HG02623 (cell line): ENCODE results near the gene TRUB2.
"Not testable (repeated sequence)": the region's sequence is repeated elsewhere in the genome, so short reads cannot be mapped to it uniquely, and the experiment has no call there.

Experiments
- ATAC-seq: cut with Tn5 transposase; IDR thresholded peaks from one replicate; pipeline ENCODE4 v1.9.1; 2021; ENCODE audit warnings: moderate library complexity; ENCODE audit not compliant: unreplicated experiment

The TRUB2 gene

DNA sequence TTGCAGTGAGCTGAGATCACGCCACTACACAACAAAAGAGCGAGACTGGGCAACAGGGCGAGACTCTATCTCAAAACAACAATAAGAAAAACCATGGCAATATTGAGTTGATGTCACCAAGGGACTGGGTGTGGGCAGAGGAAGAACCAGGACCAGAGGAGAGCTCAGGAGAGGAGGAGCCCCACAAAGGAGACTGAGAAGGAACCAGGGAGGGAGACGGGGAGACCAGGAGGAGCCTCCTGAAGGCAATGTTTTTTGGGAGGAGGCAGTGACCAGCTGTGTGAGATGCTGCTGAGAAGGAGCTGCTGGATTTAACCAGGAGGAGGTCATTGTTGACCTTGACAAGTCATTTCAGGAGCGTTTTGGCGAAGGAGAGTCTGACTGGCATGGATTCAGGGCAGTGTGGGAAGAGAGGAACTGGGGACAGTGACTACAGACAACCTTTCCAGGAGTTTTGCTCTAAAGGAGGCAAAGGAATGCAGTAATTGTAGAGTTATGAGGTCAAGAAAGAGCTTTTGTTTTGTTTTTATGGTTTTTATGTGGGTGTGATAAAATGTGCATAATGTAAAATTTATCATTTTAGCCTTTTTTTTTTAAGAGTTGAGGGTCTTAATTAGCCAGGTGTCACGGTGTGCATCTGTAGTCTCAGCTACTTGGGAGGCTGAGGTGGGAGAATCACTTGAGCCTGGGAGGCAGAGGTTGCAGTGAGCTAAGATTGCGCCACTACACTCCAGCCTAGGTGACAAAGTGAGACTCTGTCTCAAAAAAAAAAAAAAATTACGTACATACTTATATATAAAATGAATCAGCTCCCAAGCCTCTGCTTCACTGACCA lies 17.9 kb downstream of the TRUB2 start:
- ATAC-seq = no peak

DNA sequence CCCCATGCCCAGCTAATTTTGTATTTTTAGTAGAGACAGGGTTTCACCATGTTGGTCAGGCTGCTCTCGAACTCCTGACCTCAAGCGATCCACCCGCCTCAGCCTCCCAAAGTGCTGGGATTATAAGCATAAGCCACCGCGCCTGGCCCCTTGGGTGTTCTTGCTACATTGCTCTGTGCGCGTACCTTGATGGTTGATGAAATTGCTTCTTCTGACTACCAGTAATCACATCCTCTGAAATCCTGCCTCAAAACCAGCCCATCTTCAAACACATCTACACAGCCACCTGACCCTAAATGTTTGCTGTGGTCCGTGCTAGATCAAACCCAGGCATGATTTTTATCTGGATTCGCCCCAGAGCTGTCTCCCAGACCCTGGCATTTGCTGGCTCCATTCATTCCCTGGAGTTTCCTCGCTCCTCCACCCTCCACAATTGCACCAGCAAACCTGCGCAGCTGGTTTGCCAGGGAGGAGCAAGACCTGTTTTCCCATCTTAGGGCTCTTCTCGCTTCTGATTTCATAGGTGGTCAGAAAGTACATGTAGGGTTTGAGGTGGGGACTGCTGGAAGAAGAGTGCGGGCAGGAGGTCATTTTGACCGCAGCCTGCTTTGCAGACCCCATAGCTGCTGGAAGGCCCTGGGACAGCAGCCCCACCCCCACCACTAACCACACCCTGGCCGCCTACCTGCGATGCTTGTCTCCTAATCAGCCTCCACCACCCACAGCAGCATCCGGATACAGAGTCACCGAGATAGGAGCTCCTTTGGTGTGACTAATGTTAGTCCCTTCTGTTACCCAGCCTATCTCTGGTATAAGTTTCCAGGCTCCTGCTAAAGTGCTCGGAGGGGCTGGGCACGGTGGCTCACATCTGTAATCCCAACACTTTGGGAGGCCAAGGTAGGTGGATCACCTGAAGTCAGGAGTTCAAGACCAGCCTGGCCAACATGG lies 23.4 kb downstream of the TRUB2 start:
- no peak for ATAC-seq

DNA sequence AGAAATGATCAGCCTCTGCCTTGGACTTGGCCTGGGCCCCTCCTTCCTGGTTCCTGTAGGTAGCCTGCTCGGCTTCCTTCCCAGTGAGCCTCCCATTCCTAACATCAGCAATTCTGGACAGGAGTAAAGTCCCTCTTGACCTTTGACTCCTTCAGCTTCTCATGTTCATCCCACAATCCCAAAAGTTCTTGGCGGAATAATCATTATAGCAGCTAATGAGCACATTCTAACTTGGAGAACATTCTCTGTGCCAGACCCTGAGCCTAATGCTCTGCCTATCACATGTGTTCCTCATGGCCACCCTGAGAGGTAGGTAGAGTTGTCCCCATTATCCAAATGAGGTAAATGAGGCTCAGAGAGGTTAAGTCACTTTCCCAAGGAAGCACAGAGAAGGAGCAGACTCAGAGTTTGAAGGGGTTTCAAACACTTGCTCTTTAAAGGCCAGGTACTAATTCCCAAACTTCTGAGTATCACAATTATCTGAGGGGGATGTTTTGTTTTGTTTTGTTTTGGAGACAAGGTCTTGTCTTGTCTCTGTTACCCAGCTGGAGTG lies 24.9 kb downstream of the TRUB2 start:
- no peak for ATAC-seq

DNA sequence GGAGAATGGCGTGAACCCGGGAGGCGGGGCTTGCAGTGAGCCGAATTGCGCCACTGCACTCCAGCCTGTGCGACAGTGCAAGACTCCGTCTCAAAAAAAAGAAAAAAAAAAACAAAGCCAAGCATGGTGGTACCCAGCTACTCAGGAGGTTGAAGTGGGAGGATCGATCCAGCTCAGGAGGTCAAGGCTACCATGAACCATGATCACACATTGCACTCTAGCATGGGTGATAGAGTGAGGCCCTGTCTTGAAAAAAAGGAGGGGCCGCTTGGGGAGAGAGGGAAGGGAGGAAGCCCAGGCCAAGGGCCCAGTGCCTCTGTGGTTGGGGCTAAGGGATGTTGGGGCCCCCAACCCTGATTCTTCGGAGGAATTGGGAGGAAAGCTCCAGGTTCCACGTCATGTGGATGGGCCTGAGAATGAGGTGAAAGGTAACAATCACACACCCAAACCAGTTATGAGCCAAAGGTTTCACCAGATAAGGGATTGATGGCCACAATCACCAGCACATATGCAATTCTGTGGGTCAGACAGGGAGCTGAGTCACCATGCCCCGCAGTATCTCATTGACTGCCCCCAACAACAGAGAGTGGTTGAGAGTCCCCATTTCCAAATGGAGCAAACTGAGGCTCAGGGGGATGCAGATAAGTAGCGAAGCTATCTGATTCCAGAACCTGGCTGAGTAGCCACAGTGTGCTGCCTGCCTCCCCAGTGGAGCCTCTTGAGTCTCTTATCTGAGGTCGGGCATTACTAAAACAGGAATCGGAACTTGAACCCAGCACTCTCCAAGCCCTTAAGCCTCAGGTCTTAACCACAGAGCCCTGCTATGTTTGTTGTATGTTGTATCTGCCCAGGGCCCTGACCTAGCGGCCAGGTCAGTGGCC lies 25.7 kb downstream of the TRUB2 start:
- ATAC-seq = no peak

DNA sequence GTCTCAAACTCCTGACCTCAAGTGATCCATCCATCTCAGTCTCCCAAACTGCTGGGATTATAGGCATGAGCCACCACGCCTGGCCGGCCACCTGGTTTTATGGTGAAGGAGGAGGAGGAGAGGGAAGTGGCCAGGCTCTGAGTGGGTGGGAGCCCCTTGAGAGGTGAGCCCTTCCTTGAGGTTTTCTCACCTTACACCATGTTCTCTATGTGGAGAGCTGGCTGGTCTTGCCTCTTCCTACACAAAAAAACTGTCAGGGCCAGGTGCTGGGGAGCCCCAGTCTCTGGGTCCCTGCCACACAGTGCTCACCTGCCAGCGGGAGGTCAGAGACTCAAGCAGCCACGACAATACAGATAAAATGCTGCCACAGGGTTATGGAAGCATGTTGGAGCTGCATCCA lies 28.1 kb downstream of the TRUB2 start:
- ATAC-seq = no peak

DNA sequence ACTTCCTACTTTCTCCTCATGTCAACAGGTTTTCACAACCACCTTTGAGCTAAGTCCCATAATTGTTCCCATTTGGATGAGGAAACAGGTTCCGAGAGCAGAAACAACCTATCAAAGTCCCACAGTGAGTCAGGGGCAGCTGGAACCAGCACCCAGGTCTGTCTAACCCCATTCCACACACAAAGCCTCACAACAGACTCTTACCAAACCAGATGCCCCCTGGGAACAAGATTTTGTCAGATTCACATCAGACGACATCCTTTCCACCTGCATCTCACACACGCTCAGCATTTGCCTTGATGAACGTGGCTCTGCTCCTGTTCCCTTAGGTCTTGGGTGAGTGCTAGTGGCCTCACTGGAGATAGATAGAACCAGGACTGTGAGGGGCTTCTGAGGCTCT lies 29.2 kb downstream of the TRUB2 start:
- no peak for ATAC-seq

DNA sequence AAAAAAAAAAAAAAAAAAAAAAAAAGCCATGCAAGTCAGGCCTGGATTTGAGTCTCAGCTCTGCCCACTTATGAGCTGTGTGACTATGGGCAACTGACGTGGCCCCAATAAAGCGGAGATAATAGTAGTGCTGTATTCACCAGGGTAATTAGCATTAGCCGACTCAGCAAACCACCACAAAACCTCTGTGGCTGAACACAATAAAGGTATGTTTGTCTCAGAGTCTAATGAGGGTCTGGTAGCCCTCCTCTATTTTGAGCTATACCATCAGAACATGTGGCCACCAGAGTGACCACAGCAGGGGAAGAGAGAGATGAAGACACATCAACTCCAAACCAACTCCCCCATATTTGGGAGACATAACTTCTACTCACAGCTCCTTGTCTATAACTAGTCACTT lies 30.2 kb downstream of the TRUB2 start:
- no peak for ATAC-seq

DNA sequence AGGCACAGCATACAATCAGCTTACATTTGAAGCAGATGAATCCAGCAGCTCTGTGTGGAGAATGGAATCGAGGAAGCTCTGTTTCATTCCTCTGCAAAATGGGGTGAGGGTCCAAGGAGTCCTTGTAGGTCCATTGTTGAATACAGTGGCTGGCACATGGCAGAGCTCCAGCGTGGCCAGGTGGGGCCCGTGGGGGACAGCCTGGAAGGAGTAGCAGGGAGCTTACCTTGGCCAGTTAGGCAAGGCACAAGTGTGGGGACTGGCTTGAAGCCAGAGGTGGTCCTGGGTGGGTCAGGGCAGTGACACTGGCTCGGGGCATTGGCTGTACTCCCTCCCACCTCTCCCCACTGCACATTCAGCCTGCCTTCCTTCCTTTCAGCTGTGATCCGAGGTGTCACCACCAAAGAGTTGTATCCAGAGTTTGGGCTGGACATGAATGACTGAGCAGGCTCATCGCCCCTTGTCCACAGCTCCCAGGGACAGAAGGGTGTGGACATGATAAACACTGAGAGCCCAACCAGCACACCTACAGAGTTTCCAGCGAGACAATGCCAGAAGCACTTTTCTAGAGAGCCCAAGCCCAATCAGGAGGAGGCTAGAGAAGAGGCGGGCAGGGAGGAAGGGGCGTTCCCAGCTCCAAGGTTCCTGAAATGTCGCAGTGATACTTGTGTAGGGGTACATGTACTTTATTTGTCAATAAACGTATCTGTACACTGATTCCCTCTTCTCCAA lies 33.8 kb downstream of the TRUB2 start:
- no peak for ATAC-seq

DNA sequence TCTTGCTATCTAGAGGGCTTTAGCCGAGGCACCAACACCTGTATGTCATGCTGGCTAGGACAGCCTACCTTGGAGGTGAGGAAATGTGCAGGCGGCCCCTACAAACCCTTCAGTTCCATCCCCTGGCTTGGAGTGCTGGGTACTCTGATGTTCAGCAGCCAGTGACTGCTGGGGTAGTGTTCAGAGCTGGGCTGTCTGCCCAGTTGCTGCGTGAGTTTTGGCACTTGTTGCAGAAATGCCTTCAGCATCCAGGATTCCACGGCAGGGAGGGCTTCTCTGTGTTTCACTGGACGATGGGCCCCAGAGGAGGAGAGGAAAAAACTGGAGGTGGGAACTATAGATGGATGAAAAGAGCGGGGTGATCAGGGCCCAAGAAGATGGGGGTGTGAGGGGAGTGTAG lies 35.8 kb downstream of the TRUB2 start:
- no peak for ATAC-seq

DNA sequence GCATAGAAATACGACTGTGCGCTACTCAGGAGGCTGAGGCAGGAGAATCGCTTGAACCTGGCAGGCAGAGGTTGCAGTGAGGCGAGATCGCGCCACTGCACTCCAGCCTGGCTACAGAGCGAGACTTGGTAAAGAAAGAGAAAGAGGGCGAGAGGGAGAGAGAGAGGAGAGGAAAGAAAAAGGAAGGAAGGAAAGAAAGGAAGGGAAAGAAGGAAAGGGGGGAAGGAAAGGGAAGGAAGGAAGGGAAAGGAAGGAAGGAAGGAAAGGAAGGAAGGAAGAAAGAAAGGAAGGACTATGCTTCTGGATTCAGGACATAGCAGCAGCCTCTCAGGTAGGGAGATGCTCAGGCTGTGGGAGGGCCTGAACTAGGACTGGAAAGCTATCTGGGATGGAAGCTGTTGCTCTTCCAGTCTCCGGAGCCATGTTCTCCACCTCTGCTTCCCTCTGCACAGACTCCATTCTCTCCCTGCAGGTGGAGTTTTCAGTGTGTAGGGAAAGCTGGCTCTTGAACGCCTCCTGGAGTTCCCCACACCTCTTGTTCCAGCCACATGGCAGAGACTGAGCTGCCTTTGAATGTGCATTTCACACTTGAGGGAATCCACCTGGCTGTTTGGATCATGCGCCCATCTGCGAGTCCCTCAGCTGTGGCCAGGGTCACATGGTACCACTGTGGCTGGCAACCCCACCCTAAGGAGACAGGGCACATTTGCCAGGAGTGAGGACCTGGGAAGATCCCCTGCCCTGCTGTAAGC lies 37.0 kb downstream of the TRUB2 start:
- no peak for ATAC-seq

DNA sequence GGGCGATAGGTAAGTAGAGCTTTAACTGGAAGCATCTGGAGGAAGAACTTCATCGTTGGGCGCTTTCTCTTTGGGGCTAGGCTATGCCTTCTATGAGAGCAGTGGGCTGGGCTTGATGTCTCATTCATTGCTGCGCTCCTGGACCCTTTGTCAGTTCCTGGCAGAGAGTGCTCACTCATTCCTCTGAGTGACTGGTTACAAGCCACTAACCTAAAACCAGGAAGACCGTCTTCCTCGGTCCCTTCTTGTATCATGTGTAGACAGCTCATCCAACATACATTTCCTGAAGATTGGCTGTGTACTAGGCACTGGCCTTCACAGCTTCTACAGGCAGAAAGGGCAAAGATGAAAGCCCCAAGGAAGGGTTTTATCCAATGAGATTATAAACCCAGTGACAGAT lies 39.7 kb downstream of the TRUB2 start:
- no peak for ATAC-seq

DNA sequence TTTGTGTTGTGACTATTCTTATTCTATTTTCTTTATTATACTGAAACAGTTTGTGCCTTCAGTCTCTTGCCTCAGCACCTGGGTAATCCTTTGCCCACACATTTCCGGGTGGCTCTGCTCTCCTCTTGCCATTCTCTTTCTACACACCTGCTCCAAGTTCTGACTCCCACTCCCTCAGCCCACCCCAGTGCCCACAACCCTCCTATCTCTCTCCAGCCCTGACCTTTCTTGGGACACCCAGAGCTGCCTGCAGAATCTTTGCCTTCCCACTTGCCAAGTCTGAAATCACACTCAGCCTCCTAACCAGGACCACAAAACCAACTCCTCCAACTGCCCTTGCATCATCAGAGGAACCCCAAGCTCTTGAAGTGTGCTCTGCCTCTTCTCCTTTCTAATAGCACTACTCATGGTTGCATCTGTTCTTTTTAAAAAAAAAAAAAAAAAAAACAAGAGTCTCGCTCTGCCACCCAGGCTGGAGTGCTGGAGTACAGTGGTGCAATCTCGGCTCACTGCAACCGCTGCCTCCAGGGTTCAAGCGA lies 42.1 kb downstream of the TRUB2 start:
- no peak for ATAC-seq

DNA sequence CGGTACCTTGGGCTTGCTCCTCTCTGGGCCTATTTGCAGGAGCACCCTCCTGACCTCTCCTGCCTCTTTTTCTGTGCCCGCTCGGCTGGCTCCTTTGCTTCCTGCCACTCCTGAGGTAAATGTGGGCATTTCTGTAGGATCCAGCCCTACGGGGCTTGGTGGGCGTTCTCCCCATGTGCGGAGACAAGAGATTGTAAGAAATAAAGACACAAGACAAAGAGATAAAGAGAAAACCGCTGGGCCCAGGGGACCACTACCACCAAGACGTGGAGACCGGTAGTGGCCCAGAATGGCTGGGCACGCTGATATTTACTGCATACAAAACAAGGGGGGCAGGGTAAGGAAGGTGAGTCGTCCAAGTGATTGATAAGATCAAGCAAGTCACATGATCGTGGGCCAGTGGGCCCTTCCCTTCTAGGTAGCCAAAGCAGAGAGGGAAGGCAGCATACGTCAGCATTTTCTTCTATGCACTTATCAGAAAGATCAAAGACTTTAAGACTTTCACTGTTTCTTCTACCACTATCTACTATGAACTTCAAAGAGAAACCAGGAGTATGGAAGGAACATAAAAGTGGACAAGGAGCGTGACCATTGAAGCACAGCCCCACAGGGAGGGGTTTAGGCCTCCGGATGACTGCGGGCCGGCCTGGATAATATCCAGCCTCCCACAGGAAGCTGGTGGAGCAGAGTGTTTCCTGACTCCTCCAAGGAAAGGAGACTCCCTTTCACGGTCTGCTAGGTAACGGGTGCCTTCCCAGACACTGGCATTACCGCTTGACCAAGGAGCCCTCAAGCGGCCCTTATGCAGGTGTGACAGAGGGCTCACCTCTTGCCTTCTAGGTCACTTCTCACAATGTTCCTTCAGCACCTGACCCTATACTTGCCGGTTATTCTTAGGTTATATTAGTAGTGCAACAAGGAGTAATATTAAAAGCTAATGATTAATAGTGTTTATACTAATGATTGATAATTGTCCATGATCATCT lies 42.9 kb downstream of the TRUB2 start:
- not testable (repeated sequence) for ATAC-seq

DNA sequence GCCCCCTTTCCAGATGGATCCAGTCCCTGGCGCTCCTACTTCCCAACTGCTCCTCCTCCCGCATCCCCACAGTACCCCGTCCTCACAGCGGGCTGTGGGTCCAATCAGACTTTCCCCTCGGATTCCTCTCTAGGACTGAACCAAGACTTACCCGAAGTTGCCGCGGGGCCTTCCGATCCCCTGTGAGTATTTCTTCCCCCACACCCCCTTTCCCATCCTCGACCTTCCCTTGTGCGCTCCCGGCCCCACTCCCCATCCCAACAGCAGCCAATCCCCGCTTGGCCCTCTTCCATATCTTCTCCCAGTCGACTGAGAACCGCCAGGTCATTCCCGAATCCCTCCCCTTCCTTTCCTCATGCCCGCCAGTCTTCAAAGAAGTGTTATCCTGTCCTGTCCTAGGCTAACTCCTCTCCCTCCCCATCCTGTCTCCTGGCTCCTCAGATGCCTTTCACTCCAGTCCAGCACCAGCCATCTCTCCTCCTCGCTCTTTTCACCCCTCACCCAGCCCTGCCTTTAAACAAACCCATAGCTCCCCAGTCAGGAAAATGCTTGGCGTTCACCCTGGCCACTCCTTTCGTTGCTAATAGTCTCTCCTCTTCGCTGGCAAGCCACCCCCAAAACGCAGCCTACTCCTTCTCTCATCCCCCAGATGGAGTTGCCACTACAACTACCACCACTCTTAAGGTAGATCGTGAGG lies 45.5 kb downstream of the TRUB2 start:
- no peak for ATAC-seq

DNA sequence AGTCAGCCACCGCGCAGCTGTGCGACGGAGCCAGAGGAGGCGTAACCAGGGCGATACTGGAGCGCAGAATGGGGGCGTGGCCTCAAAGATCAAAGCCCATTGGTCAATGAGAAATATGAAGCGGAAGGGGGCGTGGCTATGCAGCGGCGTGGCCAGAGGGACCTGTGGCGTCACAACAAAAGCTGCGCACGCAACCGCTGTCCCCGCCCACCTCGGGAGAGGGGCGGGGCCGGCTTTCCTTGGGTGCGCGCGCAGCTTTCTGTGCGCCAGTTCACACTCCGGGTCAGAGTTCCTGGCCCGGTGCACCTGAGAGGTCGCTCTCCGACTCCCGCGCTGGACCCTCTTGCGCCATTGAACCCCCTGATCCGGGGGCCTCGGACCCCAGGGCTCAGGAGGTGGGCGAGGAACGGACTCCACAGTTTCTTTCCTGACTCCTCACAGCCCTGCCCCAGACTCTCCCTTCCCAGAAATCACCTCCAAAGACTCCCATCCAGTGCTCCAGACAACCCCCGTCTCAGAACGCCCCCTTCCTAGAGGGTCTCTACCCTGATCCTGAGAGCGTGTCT lies 46.2 kb downstream of the TRUB2 start, which contains the start of gene SWI5:
SWI5 (plus strand) TSS at position 269 of the 566 bp plus-strand sequence.
- ATAC-seq = peak; percentile 93

DNA sequence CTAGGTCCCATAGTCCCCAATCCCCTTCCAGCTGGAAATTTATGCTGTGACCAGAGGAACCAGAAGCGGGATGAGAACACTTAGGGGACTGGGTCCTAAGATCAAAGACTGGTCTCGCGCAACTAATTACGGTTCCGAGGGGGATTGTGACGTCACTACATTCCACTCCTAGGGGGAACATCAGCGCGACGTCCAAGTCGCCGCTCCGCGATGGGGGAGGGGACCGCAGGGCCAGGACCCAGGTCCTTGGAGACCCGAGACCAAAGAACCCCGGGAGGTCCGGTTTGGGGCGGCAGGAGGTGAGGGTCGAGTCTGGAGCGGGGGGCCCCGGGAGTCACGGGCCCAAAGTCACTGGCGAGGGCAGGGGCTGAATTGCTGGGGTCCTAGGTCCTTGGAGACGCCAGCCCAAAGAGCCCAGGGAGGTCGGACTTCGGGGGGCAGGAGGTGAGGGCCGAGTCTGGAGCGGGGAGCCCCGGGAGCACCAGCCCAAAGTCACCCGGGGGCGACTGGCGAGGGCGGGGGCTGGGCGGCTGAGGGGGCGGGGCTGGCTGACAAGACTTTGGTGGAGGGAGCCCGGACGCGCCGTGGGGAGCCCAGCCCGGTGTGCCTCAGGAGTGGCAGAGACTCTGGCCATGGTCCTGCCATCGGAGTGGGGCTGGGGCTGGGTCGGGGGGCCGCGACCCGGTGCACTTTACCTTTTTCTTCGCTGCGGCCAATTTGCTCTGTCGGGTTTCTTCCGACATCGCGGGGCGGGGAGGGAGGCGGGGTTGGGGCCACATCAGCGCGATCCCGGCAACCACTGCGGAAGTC lies 46.8 kb downstream of the TRUB2 start, which contains the start of gene GOLGA2:
GOLGA2 (minus strand) TSS at position 810 of the 810 bp plus-strand sequence; CDS start at position 779, 31 bp downstream.
- peak; percentile 38 for ATAC-seq
